GM19035 (cell line): ENCODE data around the gene TBXA2R.
"Not testable (repeated sequence)": the region's sequence is repeated elsewhere in the genome, so short reads cannot be mapped to it uniquely, and the experiment has no call there.

Source experiments
- ATAC-seq: cut with Tn5 transposase; IDR thresholded peaks from one replicate; pipeline ENCODE4 v1.9.1; 2021; ENCODE audit not compliant: unreplicated experiment

TBXA2R gene

DNA sequence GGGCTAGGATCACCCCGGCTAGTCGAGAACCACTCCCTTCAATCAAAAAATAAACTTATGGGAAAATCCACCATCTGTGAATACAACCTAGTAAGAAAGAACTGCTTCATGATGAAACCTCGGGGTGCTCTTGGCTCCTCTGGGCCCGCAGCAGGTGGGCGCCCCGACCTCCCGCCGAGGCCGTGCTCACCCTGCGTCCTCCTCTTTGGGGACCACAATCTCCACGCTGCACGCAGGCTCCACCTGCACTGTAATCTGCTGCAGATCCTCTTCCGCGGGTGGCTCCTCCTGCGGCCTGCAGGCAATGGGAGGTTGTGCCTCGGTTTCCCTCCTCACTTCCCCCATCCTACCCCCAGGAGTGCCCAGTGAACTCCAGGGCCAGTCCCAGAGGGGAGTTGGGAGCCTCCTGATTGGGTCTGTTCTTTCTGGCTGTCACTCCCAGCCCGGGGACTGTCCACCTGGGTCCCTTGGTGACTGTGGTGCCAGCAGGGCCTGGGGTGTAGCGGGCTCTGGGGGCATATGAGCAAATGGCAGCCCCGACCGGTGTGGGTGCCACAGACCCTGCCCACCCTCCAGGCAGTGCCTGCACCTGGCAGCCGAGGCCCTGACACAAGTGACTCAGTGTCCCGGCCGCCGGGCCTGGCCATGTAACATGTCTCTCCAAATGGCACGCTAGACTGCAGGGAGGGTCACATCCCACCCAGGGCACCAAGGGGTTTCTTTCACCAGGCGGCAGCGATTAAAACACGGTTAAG, 35.0 kb upstream of the TBXA2R start:
- no peak for ATAC-seq

GRCh38 chr19:3639479-3639878, 32.8 kb upstream of the TBXA2R start:
- no peak for ATAC-seq

GRCh38 chr19:3638208-3639193, 31.8 kb upstream of the TBXA2R start:
- no peak for ATAC-seq

DNA sequence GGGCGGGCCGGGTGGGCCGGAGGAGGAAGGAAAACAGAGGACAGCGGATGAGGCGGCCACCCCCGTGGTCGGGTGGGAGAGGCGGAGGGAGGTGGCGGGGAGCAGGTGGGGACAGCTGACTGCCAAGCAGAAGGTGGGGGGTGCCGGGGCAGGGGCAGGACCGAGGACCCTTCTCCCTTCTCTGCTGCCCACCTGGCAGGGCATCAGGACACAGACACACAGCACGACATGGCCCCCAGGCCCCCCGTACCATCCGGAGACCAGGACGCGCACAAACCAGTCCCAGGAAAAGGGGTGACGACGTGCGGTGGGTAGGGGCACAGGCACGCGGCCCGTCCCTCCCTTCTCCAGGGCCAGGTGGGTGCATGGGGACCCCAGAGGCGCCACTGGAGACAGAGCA, 30.9 kb upstream of the TBXA2R start:
- no peak for ATAC-seq

- ATAC-seq, result no peak
These were observed 30.3 kb upstream of the TBXA2R start for GRCh38 chr19:3636962-3637361.

- no peak for ATAC-seq
These were observed 29.8 kb upstream of the TBXA2R start for GRCh38 chr19:3636506-3636905.

DNA sequence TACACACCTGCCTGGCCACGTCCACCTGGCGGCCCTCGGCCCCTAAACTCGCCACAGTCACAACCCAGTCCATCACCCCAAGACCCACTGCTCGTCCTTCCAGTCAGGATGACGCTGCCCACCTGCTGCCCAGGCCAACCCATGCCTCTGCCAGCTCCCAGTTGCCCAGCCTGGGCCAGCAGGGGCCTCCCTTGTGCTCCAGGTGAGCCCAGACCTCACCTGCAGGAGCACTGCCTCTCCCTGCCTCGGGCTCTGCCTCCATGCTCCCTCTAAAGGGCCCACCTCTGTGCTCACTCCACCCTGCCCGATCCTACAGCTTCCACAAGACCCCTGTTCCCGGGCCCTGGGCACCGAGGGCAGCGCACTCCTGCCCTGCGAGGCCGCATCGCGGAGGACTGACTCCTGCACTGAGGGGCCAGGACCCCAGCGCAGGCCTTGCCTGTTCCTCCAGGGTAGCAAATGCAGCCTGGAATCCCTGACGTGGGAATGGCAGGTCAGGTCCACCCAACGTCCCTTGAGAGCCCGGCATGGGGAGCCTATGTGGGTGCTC, 27.9 kb upstream of the TBXA2R start:
- ATAC-seq, result no peak

- no peak for ATAC-seq
These were observed 26.9 kb upstream of the TBXA2R start for GRCh38 chr19:3633559-3633988.

- no peak for ATAC-seq
These were observed 26.3 kb upstream of the TBXA2R start for GRCh38 chr19:3632739-3633558.

GRCh38 chr19:3632098-3632497, 25.4 kb upstream of the TBXA2R start:
- no peak for ATAC-seq

- no peak for ATAC-seq
These were observed 24.6 kb upstream of the TBXA2R start for GRCh38 chr19:3631053-3631861.

DNA sequence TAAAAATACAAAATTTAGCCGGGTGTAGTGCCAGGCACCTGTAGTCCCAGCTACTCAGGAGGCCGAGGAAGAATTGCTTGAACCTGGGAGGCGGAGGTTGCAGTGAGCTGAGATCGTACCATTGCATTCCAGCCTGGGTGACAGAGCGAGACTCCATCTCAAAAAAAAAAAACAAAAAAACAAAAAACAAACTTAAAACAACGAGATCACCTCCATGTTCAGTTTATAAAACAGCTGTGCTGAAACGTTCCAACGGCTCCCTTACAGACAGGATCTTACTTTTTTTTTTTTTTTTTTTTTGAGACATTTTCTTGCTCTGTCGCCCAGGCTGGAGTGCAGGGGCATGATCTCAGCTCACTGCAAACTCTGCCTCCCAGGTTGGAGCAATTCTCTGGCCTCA, 22.1 kb upstream of the TBXA2R start:
- not testable (repeated sequence) for ATAC-seq

- ATAC-seq, result no peak
These were observed 20.7 kb upstream of the TBXA2R start for GRCh38 chr19:3627351-3627723.

- peak; percentile 90 for ATAC-seq
These were observed 20.0 kb upstream of the TBXA2R start, which contains the start of gene CACTIN for GRCh38 chr19:3626473-3627350. TSS of gene CACTIN (minus strand) at chr19:3626790. CDS start at chr19:3626762, 28 bp downstream.

DNA sequence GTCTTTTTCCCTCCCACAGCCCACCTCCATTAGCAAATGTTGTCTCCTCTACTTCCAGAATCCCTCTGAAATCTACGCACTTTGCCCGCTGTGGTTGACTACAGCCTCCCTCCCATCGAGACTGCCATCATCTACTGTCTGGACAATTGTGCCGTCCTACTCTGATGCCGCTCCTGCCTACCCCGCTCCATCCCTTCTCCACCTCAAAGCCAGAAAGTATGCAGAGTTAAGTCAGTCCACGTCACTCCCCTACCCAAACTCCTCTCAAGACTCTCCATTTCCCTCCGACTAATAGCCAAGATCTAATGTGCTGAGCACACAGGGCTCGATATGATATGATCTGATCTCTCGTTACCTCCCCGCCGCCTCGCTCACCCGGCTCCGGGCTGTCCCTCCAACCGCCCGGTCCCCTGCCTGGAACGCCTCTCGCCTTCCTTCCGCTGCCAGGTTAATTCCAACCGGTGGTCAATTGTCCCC, 19.4 kb upstream of the TBXA2R start:
- ATAC-seq, result peak; percentile 20

DNA sequence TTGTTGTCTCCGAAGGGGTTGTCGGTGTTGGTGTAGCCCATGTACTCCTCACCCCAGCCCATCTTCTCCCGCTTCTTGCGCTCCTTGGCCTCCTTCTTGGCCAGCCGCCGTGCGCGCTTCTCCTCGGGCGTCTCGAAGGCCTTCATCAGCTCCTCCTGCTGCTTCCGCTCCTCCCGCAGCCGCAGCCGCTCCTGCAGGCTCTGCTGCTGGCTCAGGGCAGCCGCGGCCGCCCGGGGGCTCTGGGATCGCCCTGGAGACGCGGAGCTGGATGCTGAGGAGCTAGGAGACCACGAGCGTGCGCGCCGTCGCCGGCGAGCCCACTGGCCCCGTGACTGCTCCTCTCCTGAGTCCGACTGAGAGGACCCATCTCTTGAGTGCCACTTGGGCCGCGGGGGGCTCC, 17.0 kb upstream of the TBXA2R start:
- no peak for ATAC-seq

DNA sequence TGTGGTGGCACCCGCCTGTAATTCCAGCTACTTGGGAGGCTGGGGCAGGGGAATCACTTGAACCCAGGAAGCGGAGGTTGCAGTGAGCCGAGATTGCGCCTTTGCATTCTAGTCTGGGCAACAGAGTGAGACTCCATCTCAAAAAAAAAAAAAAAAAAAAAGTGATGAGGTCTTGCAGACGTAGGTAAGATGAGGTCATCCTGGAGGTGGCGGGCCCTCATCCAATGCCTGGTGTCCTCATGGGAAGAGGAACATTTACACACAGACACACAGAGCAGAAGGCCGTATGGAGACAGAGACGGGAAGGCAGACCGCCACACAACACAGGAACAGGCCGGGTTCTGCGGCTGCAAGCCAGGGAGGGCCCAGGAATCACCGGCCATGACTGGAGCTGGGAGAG, 15.5 kb upstream of the TBXA2R start:
- no peak for ATAC-seq

GRCh38 chr19:3621689-3622088, 15.0 kb upstream of the TBXA2R start:
- ATAC-seq, result no peak
